ENCODE measurements around the gene HK3.

GRCh38 chr5:176868126-176868525 lies 31.0 kb downstream of the HK3 start:
- TF ChIP-seq ZFX (IDR thresholded peaks at IDR 0.05) (no peak), CTCF (conservative IDR thresholded peaks at IDR 0.05) (no peak)

Measured in C4-2B (cell line).